GM12878 (cell line): ENCODE results near the gene RMC1. TPM values are rescaled to one million over a fixed set of nuclear protein-coding genes. Genes with fewer than 3 reads are reported as not detected.

ENCODE experiments used
- ATAC-seq: fragments of 200-7000 bp; cut with Tn5 transposase; 3 replicates; pipeline ENCODE4 v1.9.1; 2020; ENCODE audit warnings: mild to moderate bottlenecking, moderate library complexity
- BruUV-seq: library from RNA; stranded (reverse); fragments of 400-500 nt; replicated peaks from 2 replicates; lab custom pipeline; 2021; lab: Mats Ljungman, UMichigan
- CTCF ChIA-PET: fragments of 300-600 bp; sonication (Branson Sonifier 250); formaldehyde crosslinking; extraction: SDS; loops from one replicate; lab custom pipeline; 2021; ENCODE audit warnings: inconsistent platforms; lab: Yijun Ruan, JAX
- POLR2A ChIA-PET: fragments of 350-600 bp; formaldehyde crosslinking; extraction: SDS; loops from one replicate; lab custom pipeline; 2021; ENCODE audit warnings: inconsistent platforms; lab: Charles Lee
- RAD21 ChIA-PET: fragments of 300-600 bp; sonication (Branson Sonifier 250); formaldehyde crosslinking; loops from one replicate; lab custom pipeline; 2023; ENCODE audit warnings: antibody characterized with exemption; ENCODE audit not compliant: unreplicated experiment; lab: Charles Lee
- SMC1A ChIA-PET: fragments of 300-600 bp; sonication (Branson Sonifier 250); formaldehyde crosslinking; loops from one replicate; lab custom pipeline; 2023; ENCODE audit not compliant: unreplicated experiment, uncharacterized antibody; lab: Charles Lee
- DNase-seq: peaks from one replicate; pipeline ENCODE4 v3.0.0-alpha.2; 2011; ENCODE audit warnings: low read depth, low spot score
- FAIRE-seq: peaks from 3 replicates; lab custom pipeline; 2011; peaks lifted over from hg19 to GRCh38; lab: Jason Lieb, UNC
- H2AFZ ChIP-seq: 2 replicates; pipeline ENCODE4 v1.6.0; 2011; ENCODE audit warnings: low read depth, low read length, control low read depth; ENCODE audit not compliant: control insufficient read depth
- H3K27ac ChIP-seq: 2 replicates; pipeline ENCODE4 v1.5.1; 2011; ENCODE audit warnings: control low read depth; ENCODE audit not compliant: control insufficient read depth, insufficient read depth
- H3K27me3 ChIP-seq, 2 experiments: replicated peaks in 1 of 2; 2 replicates each; pipeline versions ENCODE4 v1.6.0 to v1.6.1; 2011; ENCODE audit warnings: low read length in 1 of 2; ENCODE audit not compliant: control insufficient read depth in 2 of 2, insufficient read depth in 2 of 2
- H3K36me3 ChIP-seq, 2 experiments: 2 replicates each; pipeline ENCODE4 v1.5.1; 2011; ENCODE audit warnings: low read length in 1 of 2; ENCODE audit not compliant: control insufficient read depth in 2 of 2, insufficient read depth in 2 of 2
- H3K4me1 ChIP-seq: 2 replicates; pipeline ENCODE4 v1.6.1; 2011; ENCODE audit warnings: mild to moderate bottlenecking, low read length, moderate library complexity, mixed read lengths; ENCODE audit not compliant: control insufficient read depth, insufficient read depth
- H3K4me2 ChIP-seq: 2 replicates; pipeline ENCODE4 v1.6.0; 2011; ENCODE audit warnings: control low read depth; ENCODE audit not compliant: control insufficient read depth, insufficient read depth
- H3K4me3 ChIP-seq: fragments of 200-600 bp; sonication (generic); 2 replicates; pipeline ENCODE4 v1.5.1; 2016
- H3K79me2 ChIP-seq: 2 replicates; pipeline ENCODE4 v1.6.0; 2011; ENCODE audit warnings: low read length; ENCODE audit not compliant: control insufficient read depth, insufficient read depth
- H3K9ac ChIP-seq: 2 replicates; pipeline ENCODE4 v1.8.0; 2011; ENCODE audit warnings: low read length, control low read depth, mixed read lengths; ENCODE audit not compliant: control insufficient read depth, insufficient read depth
- H3K9me3 ChIP-seq: replicated peaks from 3 replicates; pipeline ENCODE4 v1.5.1; 2011; ENCODE audit warnings: mild to moderate bottlenecking, low read length; ENCODE audit not compliant: control insufficient read depth, insufficient read depth
- H4K20me1 ChIP-seq: 2 replicates; pipeline ENCODE4 v1.6.0; 2011; ENCODE audit not compliant: control insufficient read depth, insufficient read depth
- BACH1 ChIP-seq: fragments of 450-650 bp; IDR thresholded peaks from 2 replicates; pipeline ENCODE4 v1.6.1; 2017; ENCODE audit warnings: mild to moderate bottlenecking, borderline replicate concordance
- BMI1 ChIP-seq: fragments of 450-650 bp; IDR thresholded peaks from 2 replicates; pipeline ENCODE4 v1.6.1; 2016; ENCODE audit warnings: mild to moderate bottlenecking, moderate library complexity, borderline replicate concordance
- DPF2 ChIP-seq: fragments of 450-650 bp; IDR thresholded peaks from 2 replicates; pipeline ENCODE4 v1.6.1; 2017; ENCODE audit warnings: mild to moderate bottlenecking
- ETV6 ChIP-seq, 2 experiments: fragments of 450-650 bp in 1 of 2; IDR thresholded peaks in 1 of 2; conservative IDR thresholded peaks in 1 of 2; 2 replicates each; pipeline ENCODE4 v1.6.1; 2014; ENCODE audit warnings: antibody characterized with exemption in 1 of 2, borderline replicate concordance in 1 of 2, low read depth in 1 of 2, mild to moderate bottlenecking in 1 of 2, moderate library complexity in 1 of 2
- HDAC6 ChIP-seq: fragments of 200-600 bp; sonication (generic); IDR thresholded peaks from one replicate; pipeline ENCODE4 v1.8.0; 2017; ENCODE audit warnings: antibody characterized with exemption; ENCODE audit not compliant: unreplicated experiment
- IRF3 ChIP-seq: fragments of 450-650 bp; IDR thresholded peaks from 2 replicates; pipeline ENCODE4 v1.6.1; 2014; ENCODE audit warnings: mild to moderate bottlenecking
- KAT2A ChIP-seq: conservative IDR thresholded peaks from 2 replicates; pipeline ENCODE4 v1.6.1; 2011; ENCODE audit warnings: low read depth, low read length; ENCODE audit not compliant: control insufficient read depth
- MYC ChIP-seq: IDR thresholded peaks from 2 replicates; pipeline ENCODE4 v1.6.1; 2011; ENCODE audit warnings: mild to moderate bottlenecking, low read length, moderate library complexity, inconsistent platforms; ENCODE audit not compliant: insufficient read depth, insufficient replicate concordance, insufficient read length, severe bottlenecking
- SMAD1 ChIP-seq: fragments of 450-650 bp; IDR thresholded peaks from 2 replicates; pipeline ENCODE4 v1.6.1; 2018; ENCODE audit warnings: mild to moderate bottlenecking, low read depth; ENCODE audit not compliant: partially characterized antibody
- WGBS: methylation state at CpG from one replicate; pipeline ENCODE4 v1.1.6; 2016; ENCODE audit warnings: low lambda C conversion rate; ENCODE audit not compliant: insufficient replicate concordance, insufficient coverage; ENCODE audit errors: missing lambda C conversion rate; 5-methylcytosine and 5-hydroxymethylcytosine counted together
- in situ Hi-C: fragments of 300-500 bp; cut with MboI; formaldehyde crosslinking; loops from 9 replicates; pipeline ENCODE4 v1.14.3; 2018; ENCODE audit warnings: mixed read lengths
- intact Hi-C: fragments of 100-400 bp; cut with micrococcal nuclease; formaldehyde crosslinking; loops from one replicate; pipeline ENCODE4 v1.14.2; 2022; ENCODE audit not compliant: unreplicated experiment
- polyA plus RNA-seq, 11 experiments: library from polyadenylated mRNA; depleted of rRNA in 4 of 11; unstranded in 6 of 11; stranded (reverse) in 5 of 11; fragments of >200 nt; fragmentation: Nextera tagmentation in 4 of 11; fragmentation: Illumina TruSeq in 1 of 11; extraction: Ambion mirVana in 4 of 11; extraction: Trizol in 1 of 11; gene quantifications; 1 replicate in 1 of 11; 2 replicates in 10 of 11; pipeline versions ENCODE4 v1.2.1 to v1.2.3, GENCODE V29; 2011 to 2016; ENCODE audit warnings: inconsistent platforms in 2 of 11, missing spikeins in 2 of 11, low read depth in 1 of 11
- total RNA-seq, 4 experiments: library from RNA; depleted of rRNA in 3 of 4; stranded (reverse); fragments of >200 nt in 3 of 4; fragmentation: Illumina TruSeq in 1 of 4; extraction: Trizol in 1 of 4; gene quantifications; 2 replicates each; pipeline versions ENCODE4 v1.2.1 to v1.2.3, GENCODE V29; 2013 to 2021

RMC1 gene
- total and polyA plus RNA-seq, 10 of the 15 experiments (the other 5 are each of a cell fraction or from before 2014, with no cell fraction given) = 8.4 to 57.6 (median 42.5) TPM

GRCh38 chr18:23485386-23485785 lies 17.9 kb upstream of the RMC1 start:
- H2AFZ ChIP-seq = no peak overlapping the region
- ATAC-seq = no peak
- H3K79me2 ChIP-seq = no peaks in the 10 kb centered on the region
- no TSS peak for BruUV-seq
- peaks cover 0 to 2% of the 10 kb centered on the region in 2 experiments; a peak in 1 of 4 replicates for H3K36me3 ChIP-seq
- no peak overlapping the region for H3K4me3 ChIP-seq
- H3K4me1 ChIP-seq = peaks cover 10% of the 10 kb centered on the region
- ChIA-PET POLR2A (interaction anchor here (0.6 to 0.7 kb wide), 3 partner anchors 47 to 412 kb away, joined by 4 to 7 read pairs (median 6); a partner anchor contains a TSS), RAD21 (no interaction called here), SMC1A (interaction anchor here (1.5 to 1.6 kb wide), 2 partner anchors 13 to 25 kb away, joined by 3 to 5 read pairs; no protein-coding TSS in a partner anchor), CTCF (interaction anchor here (2.6 kb wide), 1 partner anchor 13 kb away, joined by 22 read pairs; no protein-coding TSS in a partner anchor)
- no peaks in the 10 kb centered on the region for H3K27me3 ChIP-seq
- no peak for DNase-seq
- H3K9me3 ChIP-seq = no peaks in the 10 kb centered on the region
- H3K27ac ChIP-seq = no peak overlapping the region
- in situ Hi-C loops (no loop called here), intact Hi-C loops (no loop called here)
- H3K4me2 ChIP-seq = no peak overlapping the region
- no peaks in the 10 kb centered on the region for H4K20me1 ChIP-seq
- H3K9ac ChIP-seq = no peak overlapping the region
- no peak for FAIRE-seq
- WGBS = 98% methylated on average over 6 of the region's 7 CpGs
- TF ChIP-seq IRF3 (no peak), ETV6 (conservative IDR thresholded peaks at IDR 0.05 in 1 of 2, IDR thresholded peaks at IDR 0.05 in 1 of 2; ENCODE audit: borderline replicate concordance in 1 of 2, low read depth in 1 of 2) (no peak), DPF2 (no peak), BMI1 (no peak), HDAC6 (no peak), BACH1 (no peak), MYC (no peak), KAT2A (no peak), SMAD1 (no peak)
